HL-60 (cell line): ENCODE measurements around the gene GPR39.

Source experiments
- DNase-seq, 2 experiments: peaks; one replicate each; pipeline ENCODE4 v3.0.0-alpha.2; 2010 to 2020; ENCODE audit warnings: low read depth in 1 of 2, low spot score in 1 of 2
- H3K27ac ChIP-seq: fragments of 250-450 bp; sonication (Bioruptor Pico); replicated peaks from 2 replicates; pipeline ENCODE4 v1.5.1; 2020; ENCODE audit warnings: mild to moderate bottlenecking, moderate library complexity
- H3K27me3 ChIP-seq: fragments of 250-450 bp; sonication (Bioruptor Pico); 2 replicates; pipeline ENCODE4 v1.5.1; 2021; ENCODE audit warnings: mild to moderate bottlenecking, moderate library complexity; ENCODE audit not compliant: insufficient read depth, poor library complexity, severe bottlenecking
- H3K4me3 ChIP-seq: replicated peaks from 2 replicates; pipeline ENCODE4 v1.5.1; 2011; ENCODE audit warnings: mild to moderate bottlenecking, control low read depth, low read length; ENCODE audit not compliant: insufficient read depth
- CTCF ChIP-seq: IDR thresholded peaks from one replicate; pipeline ENCODE4 v1.5.1; 2011; ENCODE audit warnings: low read length, control low read depth, inconsistent platforms; ENCODE audit not compliant: insufficient read depth
- GABPA ChIP-seq: IDR thresholded peaks from 2 replicates; pipeline ENCODE4 v1.6.1; 2012; ENCODE audit warnings: low read depth
- POLR2AphosphoS5 ChIP-seq: IDR thresholded peaks from 2 replicates; pipeline ENCODE4 v1.6.1; 2012; ENCODE audit warnings: low read depth
- SPI1 ChIP-seq: IDR thresholded peaks from 2 replicates; pipeline ENCODE4 v1.6.1; 2012; ENCODE audit warnings: low read depth, mild to moderate bottlenecking, borderline replicate concordance
- TF ChIP-seq, protein P1 (sequence below): IDR thresholded peaks from 2 replicates; pipeline ENCODE4 v1.6.1; 2012; ENCODE audit warnings: low read depth; ENCODE audit not compliant: insufficient replicate concordance

Gene GPR39

DNA sequence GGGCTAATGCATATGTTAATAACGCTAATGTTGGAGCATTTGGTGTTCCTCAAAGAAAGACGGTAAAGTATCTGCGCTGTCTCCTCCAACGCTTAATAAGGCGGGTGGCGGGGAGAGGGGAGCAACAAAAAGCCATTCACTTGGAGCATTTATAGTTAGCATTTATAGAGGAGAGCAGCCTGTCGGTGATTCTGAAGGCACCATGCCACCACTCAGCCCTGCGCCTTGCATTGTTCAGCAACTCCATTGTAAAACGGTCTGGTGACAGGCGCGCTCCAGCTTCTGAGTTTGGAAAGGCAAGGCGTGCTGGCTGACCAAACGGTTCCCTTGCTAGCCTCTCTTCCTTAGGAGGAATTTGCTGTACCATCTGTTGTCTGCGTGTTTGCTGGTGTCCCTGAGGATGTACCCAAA, 169.5 kb downstream of the GPR39 start:
- Histone ChIP-seq H3K27me3 (no peaks in the 10 kb centered on the region), H3K27ac (no peak overlapping the region)
- no peak for TF ChIP-seq CTCF
- TF ChIP-seq SPI1, result no peak

GRCh38 chr2:132586835-132587234, 170.2 kb downstream of the GPR39 start:
- no peak for DNase-seq
- Histone ChIP-seq H3K27me3 (no peaks in the 10 kb centered on the region), H3K4me3 (no peak overlapping the region), H3K27ac (no peak overlapping the region)
- TF ChIP-seq POLR2AphosphoS5 (no peak), GABPA (no peak), CTCF (no peak), SPI1 (no peak)
- TF ChIP-seq, protein P1, sequence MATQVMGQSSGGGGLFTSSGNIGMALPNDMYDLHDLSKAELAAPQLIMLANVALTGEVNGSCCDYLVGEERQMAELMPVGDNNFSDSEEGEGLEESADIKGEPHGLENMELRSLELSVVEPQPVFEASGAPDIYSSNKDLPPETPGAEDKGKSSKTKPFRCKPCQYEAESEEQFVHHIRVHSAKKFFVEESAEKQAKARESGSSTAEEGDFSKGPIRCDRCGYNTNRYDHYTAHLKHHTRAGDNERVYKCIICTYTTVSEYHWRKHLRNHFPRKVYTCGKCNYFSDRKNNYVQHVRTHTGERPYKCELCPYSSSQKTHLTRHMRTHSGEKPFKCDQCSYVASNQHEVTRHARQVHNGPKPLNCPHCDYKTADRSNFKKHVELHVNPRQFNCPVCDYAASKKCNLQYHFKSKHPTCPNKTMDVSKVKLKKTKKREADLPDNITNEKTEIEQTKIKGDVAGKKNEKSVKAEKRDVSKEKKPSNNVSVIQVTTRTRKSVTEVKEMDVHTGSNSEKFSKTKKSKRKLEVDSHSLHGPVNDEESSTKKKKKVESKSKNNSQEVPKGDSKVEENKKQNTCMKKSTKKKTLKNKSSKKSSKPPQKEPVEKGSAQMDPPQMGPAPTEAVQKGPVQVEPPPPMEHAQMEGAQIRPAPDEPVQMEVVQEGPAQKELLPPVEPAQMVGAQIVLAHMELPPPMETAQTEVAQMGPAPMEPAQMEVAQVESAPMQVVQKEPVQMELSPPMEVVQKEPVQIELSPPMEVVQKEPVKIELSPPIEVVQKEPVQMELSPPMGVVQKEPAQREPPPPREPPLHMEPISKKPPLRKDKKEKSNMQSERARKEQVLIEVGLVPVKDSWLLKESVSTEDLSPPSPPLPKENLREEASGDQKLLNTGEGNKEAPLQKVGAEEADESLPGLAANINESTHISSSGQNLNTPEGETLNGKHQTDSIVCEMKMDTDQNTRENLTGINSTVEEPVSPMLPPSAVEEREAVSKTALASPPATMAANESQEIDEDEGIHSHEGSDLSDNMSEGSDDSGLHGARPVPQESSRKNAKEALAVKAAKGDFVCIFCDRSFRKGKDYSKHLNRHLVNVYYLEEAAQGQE, result no peak

More for the DNA sequence above, 169.5 kb downstream of the GPR39 start:
- DNase-seq, result no peak
- H3K4me3 ChIP-seq, result no peak overlapping the region

GRCh38 chr2:132588576-132588975, 172.0 kb downstream of the GPR39 start:
- H3K27ac ChIP-seq, result no peak overlapping the region
- no peaks in the 10 kb centered on the region for H3K27me3 ChIP-seq
- DNase-seq, result no peak
- TF ChIP-seq, protein P1, result no peak
- no peak for TF ChIP-seq POLR2AphosphoS5
- no peak overlapping the region for H3K4me3 ChIP-seq

DNA sequence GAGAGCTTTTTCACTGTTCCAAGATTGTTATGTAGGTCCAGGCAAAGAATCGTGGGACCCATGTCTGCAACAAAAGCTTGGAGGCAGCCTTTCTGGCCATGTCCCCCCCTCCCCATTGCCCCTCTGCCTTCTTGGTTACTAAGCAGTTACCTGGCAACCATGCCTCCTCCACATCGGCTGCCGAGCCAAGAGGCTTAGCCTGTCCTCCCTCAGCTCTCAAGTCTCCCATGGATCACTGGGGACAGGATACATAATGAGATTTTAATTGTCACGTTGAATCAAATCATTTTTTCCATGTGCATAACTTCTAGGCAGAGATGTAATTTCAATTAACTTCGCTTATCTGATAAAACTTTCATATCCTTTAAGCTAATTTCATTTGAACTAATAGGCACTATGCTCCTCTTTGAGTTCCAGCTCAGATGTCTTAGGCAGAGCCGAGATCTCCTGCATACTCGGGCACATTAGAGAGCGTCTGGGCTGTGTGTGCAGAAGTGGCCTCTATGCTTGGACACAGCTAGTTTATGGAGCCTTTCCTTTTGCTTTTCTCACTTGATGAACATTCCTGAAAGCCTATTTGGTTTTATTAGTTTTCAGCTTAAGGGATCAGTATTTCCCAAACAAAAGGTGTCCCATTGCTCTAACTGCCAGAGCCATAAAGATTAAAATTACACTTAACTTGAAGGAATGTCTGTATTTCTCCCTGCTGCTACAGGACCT, 172.7 kb downstream of the GPR39 start:
- no peak overlapping the region for H3K4me3 ChIP-seq
- TF ChIP-seq SPI1, result no peak
- no peak for TF ChIP-seq POLR2AphosphoS5
- no peak for TF ChIP-seq GABPA
- TF ChIP-seq CTCF, result no peak
- TF ChIP-seq, protein P1, result no peak
- no peak for DNase-seq

More for the DNA sequence above, 172.7 kb downstream of the GPR39 start:
- H3K27me3 ChIP-seq, result no peaks in the 10 kb centered on the region
- H3K27ac ChIP-seq, result no peak overlapping the region
